ENCODE data around the gene MELK.

GRCh38 chr9:36537861-36538260, 34.8 kb upstream of the MELK start:
- TF ChIP-seq POLR2AphosphoS5 (IDR thresholded peaks at IDR 0.05; ENCODE audit: low read depth, low read length): no peak
- no peak for TF ChIP-seq CTCF (IDR thresholded peaks at IDR 0.05 in 2 of 3, conservative IDR thresholded peaks at IDR 0.05 in 1 of 3; ENCODE audit: borderline replicate concordance in 1 of 3, insufficient read depth in 1 of 3, low read depth in 2 of 3, low read length in 2 of 3)
- no peak for TF ChIP-seq POLR2A (IDR thresholded peaks at IDR 0.05; ENCODE audit: borderline replicate concordance, extremely low read depth, insufficient read depth, insufficient read length)
- no peak for TF ChIP-seq ZBTB33 (IDR thresholded peaks at IDR 0.05; ENCODE audit: extremely low read depth, insufficient replicate concordance, low read length)
- TF ChIP-seq EZH2phosphoT487 (IDR thresholded peaks at IDR 0.05; ENCODE audit: borderline replicate concordance): no peak
- TF ChIP-seq RAD21 (IDR thresholded peaks at IDR 0.05; ENCODE audit: low read depth): no peak
